Rectal smooth muscle tissue (tissue), 1 donor: Measurements from ENCODE around the gene LAMA2.

Experiments used
- H3K27ac ChIP-seq: one replicate; pipeline ENCODE4 v1.7.0; 2013; ENCODE audit warnings: low read depth, low read length, inconsistent platforms
- H3K27me3 ChIP-seq: one replicate; pipeline ENCODE4 v1.7.0; 2013; ENCODE audit warnings: low read length; ENCODE audit not compliant: control insufficient read depth, insufficient read depth
- H3K36me3 ChIP-seq: one replicate; pipeline ENCODE4 v1.7.0; 2013; ENCODE audit warnings: low read length; ENCODE audit not compliant: control insufficient read depth, insufficient read depth
- H3K4me1 ChIP-seq: one replicate; pipeline ENCODE4 v1.7.0; 2013; ENCODE audit warnings: low read length; ENCODE audit not compliant: control insufficient read depth, insufficient read depth
- H3K4me3 ChIP-seq: one replicate; pipeline ENCODE4 v1.7.0; 2013; ENCODE audit warnings: low read length
- H3K9ac ChIP-seq: one replicate; pipeline ENCODE4 v1.7.0; 2013; ENCODE audit warnings: low read length

The LAMA2 gene

DNA sequence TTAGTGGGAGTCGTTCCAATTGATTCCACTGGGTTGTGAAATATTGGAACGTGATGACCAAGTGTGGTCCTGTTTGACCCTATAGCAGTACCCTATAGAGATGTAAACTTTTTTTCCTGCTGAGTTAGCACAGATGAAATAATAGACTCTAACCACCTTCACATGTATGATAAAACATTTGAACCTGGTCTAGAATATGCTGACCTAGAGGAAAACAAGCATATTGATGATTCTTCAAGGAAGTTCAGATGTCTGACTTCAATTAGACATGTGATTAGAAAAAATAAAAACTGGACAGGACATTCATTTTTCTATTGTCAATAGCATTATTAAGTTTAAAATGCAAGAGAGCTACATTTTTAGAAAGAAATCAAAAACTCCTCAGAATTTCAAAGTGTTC lies 424.9 kb downstream of the LAMA2 start:
- Histone ChIP-seq H3K27me3 (no peaks in the 10 kb centered on the region), H3K4me3 (no peak overlapping the region), H3K36me3 (no peaks in the 10 kb centered on the region), H3K9ac (no peak overlapping the region), H3K27ac (no peak overlapping the region), H3K4me1 (no peaks in the 10 kb centered on the region)

DNA sequence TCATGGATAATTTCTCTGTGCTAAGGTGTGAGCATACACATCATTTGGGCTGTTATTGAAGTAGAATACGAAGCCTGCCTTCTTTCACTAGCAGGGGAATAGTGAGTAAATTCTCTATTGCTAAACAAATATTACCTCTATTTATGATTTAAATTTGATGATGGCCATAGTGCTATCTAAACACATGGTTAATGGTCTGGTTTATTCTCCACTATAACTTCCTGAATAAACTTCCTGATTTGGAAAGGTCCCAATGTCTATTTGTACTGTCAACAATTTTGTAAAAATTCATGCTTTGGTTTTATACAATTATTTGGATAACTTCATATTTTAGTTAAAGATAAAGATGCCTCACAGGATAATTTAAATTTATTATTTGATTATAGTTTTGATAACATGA lies 426.2 kb downstream of the LAMA2 start:
- Histone ChIP-seq H3K4me1 (no peaks in the 10 kb centered on the region), H3K4me3 (no peak overlapping the region), H3K36me3 (no peaks in the 10 kb centered on the region), H3K27ac (no peak overlapping the region), H3K9ac (no peak overlapping the region), H3K27me3 (no peaks in the 10 kb centered on the region)

DNA sequence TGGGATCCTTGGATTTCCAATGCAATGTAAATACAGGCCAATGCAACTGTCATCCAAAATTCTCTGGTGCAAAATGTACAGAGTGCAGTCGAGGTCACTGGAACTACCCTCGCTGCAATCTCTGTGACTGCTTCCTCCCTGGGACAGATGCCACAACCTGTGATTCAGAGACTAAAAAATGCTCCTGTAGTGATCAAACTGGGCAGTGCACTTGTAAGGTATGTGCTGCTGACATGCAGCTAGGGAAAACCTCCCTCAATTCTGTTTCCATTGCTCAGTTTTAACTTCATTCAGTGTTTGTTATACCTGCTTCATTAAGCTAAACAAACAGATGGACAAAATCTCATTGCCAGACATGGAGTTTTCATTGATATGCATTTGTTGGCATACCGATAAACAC lies 429.9 kb downstream of the LAMA2 start:
- Histone ChIP-seq H3K9ac (no peak overlapping the region), H3K4me1 (no peaks in the 10 kb centered on the region), H3K27ac (no peak overlapping the region), H3K27me3 (no peaks in the 10 kb centered on the region), H3K36me3 (no peaks in the 10 kb centered on the region), H3K4me3 (no peak overlapping the region)

DNA sequence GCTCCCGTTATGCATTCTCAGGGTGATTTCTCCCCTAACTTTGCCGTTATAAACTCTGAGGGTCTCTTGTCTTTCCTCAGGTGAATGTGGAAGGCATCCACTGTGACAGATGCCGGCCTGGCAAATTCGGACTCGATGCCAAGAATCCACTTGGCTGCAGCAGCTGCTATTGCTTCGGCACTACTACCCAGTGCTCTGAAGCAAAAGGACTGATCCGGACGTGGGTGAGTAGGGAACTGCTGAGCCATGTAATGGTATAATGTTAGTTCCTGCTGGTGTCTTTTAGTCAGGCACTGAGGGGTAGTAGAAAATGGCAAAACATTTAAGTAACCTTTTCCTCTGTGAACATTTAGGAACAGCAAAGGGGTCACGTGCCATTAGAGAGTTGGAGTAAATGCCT lies 431.6 kb downstream of the LAMA2 start:
- no peaks in the 10 kb centered on the region for H3K4me1 ChIP-seq
- H3K9ac ChIP-seq = no peak overlapping the region
- no peaks in the 10 kb centered on the region for H3K36me3 ChIP-seq
- H3K27me3 ChIP-seq = no peaks in the 10 kb centered on the region
- no peak overlapping the region for H3K27ac ChIP-seq
- no peak overlapping the region for H3K4me3 ChIP-seq

DNA sequence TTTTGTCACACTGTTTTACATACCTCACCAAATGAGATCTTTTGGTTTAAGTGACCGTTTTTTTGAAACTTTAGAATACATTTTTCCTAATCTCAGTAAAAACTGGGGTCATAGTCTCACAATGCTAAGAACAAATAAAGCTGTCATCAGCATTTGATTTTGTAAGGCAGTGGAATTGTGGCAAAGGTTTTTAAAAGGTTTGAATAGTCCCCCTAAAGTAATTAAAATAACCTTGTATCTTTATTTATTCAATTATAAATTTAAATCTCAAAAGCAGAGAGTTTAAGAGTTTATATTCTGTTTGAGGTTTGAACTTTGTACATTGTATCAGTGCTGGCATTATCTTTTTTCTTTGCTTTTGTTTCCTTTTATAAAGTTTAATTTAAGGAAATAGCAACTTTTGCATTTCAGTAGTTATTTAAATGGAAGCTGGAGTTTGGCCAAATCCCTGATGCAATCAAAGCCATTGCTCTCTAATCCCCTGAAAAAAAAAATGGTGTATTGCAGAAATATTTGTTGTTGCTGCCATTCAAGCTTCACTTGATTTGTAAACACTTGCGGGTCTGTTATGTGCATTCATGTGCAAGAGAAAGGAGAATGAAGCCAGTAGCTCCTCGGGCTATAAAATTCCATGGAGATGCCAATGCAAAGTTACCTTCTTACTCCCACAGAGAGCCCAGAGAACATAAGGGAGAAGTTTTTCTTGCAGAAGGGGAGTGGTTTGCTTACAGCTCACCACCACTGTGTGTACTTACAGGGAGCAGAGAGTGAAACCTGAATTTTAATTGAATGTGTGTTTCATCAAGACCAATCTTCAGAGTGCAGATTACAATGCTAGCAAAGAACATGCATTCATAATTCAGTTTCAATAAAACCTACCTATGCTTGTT lies 435.2 kb downstream of the LAMA2 start:
- Histone ChIP-seq H3K27me3 (no peaks in the 10 kb centered on the region), H3K36me3 (no peaks in the 10 kb centered on the region), H3K9ac (no peak overlapping the region), H3K27ac (no peak overlapping the region), H3K4me3 (no peak overlapping the region), H3K4me1 (no peaks in the 10 kb centered on the region)

DNA sequence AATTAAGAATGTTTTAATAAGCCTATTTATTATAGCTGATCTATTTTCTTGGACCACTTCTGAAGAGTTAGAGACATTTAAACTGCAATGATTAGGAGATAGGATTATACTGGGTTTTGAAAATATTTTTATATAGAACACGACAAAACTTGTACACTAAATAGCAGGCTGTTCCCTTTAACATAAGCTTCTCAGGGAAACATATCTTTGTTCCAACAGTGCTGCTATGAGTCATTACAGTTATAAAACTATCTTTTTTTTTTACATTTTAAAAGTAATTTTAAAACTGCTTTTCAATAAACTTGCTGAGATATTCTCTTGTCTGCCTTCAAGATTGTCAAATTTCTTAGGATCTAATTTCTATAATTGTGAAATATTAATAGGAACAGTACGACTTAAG lies 438.0 kb downstream of the LAMA2 start:
- H3K9ac ChIP-seq = no peak overlapping the region
- H3K36me3 ChIP-seq = no peaks in the 10 kb centered on the region
- H3K4me3 ChIP-seq = no peak overlapping the region
- H3K27me3 ChIP-seq = no peaks in the 10 kb centered on the region
- no peak overlapping the region for H3K27ac ChIP-seq
- H3K4me1 ChIP-seq = no peaks in the 10 kb centered on the region

DNA sequence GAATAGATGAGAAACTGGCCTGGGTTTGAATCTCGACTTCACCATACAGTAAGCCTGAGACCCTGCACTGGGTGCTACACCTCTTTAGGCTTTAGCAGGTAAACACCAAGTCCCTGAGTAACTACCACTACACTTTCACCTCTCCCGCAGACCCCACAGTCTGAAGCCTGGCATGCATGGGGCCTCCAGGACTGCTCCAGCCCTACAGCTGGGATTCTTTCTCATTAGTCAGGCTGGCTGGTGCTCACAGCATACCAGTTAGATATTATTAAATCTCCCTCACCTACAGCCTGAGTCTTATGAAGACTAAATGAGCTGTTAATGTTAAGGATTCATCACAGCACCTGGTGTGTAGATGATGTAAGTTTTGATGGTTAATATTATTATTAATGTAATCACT lies 438.4 kb downstream of the LAMA2 start:
- Histone ChIP-seq H3K4me1 (no peaks in the 10 kb centered on the region), H3K27me3 (no peaks in the 10 kb centered on the region), H3K27ac (no peak overlapping the region), H3K9ac (no peak overlapping the region), H3K4me3 (no peak overlapping the region), H3K36me3 (no peaks in the 10 kb centered on the region)

DNA sequence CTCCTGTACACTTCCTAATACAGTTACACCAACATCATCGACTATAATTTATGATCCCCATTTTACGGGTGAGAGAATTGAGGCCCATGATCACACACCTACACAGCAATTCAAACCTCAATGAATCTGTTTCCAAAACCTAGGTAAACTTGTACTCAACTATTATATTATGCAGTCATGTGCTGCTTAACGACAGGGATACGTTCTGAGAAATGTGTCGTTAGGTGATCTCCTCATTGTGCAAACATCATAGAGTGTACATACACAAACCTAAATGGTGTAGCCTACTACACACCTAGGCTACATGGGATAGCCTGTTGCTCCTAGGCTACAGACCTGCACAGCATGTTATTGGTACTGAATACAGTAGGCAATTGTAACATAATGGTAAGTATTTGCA lies 441.4 kb downstream of the LAMA2 start:
- H3K4me1 ChIP-seq = no peaks in the 10 kb centered on the region
- no peaks in the 10 kb centered on the region for H3K36me3 ChIP-seq
- H3K27me3 ChIP-seq = no peaks in the 10 kb centered on the region

DNA sequence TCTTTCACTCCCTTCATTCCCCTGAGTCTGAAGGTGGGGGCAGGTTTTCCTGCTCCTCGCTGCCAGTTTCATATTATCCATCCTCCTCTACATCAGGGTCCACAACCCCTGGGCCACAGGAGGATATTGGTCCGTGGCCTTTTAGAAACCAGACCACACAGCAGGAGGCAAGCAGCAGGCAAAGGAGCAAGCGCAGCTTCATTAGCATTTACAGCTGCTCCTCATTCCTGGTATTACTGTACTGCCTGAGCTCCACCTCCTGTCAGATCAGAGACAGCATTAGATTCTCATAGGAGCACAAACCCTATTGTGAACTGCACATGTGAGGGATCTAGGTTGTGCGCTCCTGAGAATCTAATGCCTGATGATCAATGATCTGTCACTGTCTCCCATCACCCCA lies 446.7 kb downstream of the LAMA2 start:
- Histone ChIP-seq H3K4me3 (no peak overlapping the region), H3K9ac (no peak overlapping the region), H3K36me3 (no peaks in the 10 kb centered on the region), H3K27me3 (no peaks in the 10 kb centered on the region), H3K4me1 (no peaks in the 10 kb centered on the region), H3K27ac (no peak overlapping the region)

More for the DNA sequence above, 441.4 kb downstream of the LAMA2 start:
- no peak overlapping the region for H3K4me3 ChIP-seq
- no peak overlapping the region for H3K27ac ChIP-seq
- H3K9ac ChIP-seq = no peak overlapping the region

DNA sequence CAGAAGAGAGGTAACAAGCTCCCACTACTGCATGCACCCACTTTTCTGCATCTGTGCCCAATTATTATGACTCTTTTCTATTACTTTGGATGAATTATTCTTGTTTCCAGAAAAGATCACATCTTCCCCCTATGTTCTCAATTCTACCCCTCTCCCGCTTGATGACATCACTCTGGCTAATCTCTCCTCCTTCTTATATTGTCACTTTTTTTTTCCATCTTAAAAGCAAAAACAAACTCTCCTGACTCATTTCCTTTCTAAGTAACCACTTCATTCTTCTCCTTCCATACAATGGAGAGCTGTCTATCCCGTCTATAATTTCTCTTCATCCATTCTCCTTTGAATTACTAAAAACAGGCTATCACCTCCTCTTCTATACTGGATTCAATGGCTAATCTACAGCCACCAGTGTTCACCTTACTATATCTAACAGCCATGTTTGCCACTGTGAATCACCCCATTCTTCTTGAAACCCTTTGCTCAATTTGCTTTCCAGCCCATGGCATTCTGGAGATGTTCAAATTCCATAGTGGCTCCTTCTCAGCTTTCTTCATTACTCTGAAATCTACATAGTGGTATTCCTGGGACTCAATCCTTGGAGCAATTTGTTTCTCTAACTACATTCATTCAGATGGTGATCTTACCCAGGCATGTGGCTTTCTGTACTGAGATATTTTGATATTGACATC lies 448.7 kb downstream of the LAMA2 start:
- Histone ChIP-seq H3K27me3 (no peaks in the 10 kb centered on the region), H3K27ac (no peak overlapping the region), H3K4me3 (no peak overlapping the region), H3K4me1 (no peaks in the 10 kb centered on the region), H3K9ac (no peak overlapping the region), H3K36me3 (no peaks in the 10 kb centered on the region)

DNA sequence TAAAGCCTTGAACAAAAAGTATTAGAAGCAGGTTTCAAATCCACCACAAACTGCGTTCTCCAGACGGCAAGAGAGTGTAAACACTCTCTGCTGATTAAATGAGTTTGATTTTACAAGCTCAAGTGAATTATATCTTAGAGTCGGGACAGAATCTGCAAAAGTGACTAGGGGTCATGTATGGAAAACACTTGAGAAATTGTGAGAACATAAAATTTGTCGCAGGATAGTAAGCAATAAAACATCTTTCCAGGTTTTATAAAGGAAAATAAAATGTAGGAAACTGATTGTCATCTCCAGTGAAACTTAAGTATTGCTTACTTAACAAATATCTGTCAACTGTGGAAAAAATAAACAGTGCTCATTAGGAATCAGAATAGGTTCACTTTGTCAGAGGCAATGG lies 452.9 kb downstream of the LAMA2 start:
- no peak overlapping the region for H3K9ac ChIP-seq
- no peak overlapping the region for H3K4me3 ChIP-seq
- H3K36me3 ChIP-seq = no peaks in the 10 kb centered on the region
- H3K4me1 ChIP-seq = no peaks in the 10 kb centered on the region
- H3K27me3 ChIP-seq = no peaks in the 10 kb centered on the region
- H3K27ac ChIP-seq = no peak overlapping the region

DNA sequence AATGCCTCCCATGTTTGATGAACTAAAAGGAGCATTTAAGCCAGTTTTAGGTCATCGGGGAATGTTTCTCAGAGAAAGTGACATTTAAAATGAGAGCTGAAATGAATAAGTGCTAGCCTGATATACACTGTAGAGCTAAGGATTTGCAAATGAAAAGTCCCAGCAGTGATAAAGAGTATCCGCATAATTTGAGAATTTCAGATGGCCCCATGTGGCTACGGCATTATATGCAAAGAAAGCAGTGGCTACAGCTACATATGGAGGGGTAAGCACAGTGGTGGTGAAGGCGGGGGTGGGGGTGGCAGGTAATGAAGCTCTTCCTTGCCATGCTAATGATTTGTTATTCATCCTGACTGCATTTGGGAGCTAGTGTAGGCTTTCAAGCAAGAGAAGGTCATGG lies 455.7 kb downstream of the LAMA2 start:
- Histone ChIP-seq H3K4me1 (no peaks in the 10 kb centered on the region), H3K27ac (no peak overlapping the region), H3K9ac (no peak overlapping the region), H3K27me3 (no peaks in the 10 kb centered on the region), H3K4me3 (no peak overlapping the region), H3K36me3 (no peaks in the 10 kb centered on the region)

DNA sequence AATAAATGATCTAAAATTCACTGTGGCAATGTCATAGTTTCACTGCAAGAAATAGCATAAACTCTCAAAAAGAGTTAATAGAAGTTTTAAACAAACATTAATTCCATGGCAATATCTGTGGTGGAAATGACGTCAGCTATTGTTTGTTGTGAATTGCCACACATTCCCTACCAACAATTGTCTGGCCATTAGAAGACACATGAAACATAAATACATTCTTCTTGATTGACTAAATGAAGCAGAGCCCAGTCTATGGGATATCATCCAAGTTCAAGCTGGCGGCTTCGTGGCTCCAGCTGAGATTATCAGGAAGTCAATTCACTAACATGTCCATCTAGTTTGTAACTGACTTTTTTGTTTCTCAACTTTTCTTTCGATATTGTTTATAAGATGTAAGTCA lies 458.0 kb downstream of the LAMA2 start:
- no peaks in the 10 kb centered on the region for H3K4me1 ChIP-seq
- H3K4me3 ChIP-seq = no peak overlapping the region
- H3K9ac ChIP-seq = no peak overlapping the region
- no peaks in the 10 kb centered on the region for H3K36me3 ChIP-seq
- H3K27ac ChIP-seq = no peak overlapping the region
- no peaks in the 10 kb centered on the region for H3K27me3 ChIP-seq
